ENCODE measurements around the gene MDGA2. TPM values are rescaled to one million over a fixed set of nuclear protein-coding genes. Genes with fewer than 3 reads are reported as not detected.

Gene MDGA2
- total and polyA plus RNA-seq, 2 donors (not counting 1 experiment from before 2014, with no cell fraction given): not detected

DNA sequence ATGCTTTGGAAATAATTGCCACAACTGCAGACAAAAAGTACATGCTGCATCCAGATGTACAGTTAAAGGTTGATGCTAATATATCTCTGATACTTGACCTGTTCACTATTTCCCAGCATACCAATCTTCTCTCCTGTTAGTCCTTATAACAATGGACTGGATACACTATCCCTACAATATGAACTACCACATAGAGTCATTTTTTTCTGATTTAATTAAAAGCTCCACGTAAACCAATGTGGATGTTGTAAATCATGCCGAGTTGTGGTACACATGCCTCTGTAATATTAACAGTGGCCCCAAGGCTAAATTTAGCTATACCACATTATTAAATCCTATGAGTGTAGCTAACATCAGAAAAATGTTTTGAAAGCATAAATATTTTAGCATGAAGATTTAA lies 554.8 kb downstream of the MDGA2 start:
- no peaks in the 10 kb centered on the region for H3K9me3 ChIP-seq (ENCODE audit: control insufficient read depth, insufficient read depth, low read depth, low read length)
- no peaks in the 10 kb centered on the region for H3K79me2 ChIP-seq (ENCODE audit: control insufficient read depth, insufficient read depth, low read length)
- H4K20me1 ChIP-seq (ENCODE audit: control insufficient read depth, extremely low read depth, insufficient read depth, low read length): no peaks in the 10 kb centered on the region

DNA sequence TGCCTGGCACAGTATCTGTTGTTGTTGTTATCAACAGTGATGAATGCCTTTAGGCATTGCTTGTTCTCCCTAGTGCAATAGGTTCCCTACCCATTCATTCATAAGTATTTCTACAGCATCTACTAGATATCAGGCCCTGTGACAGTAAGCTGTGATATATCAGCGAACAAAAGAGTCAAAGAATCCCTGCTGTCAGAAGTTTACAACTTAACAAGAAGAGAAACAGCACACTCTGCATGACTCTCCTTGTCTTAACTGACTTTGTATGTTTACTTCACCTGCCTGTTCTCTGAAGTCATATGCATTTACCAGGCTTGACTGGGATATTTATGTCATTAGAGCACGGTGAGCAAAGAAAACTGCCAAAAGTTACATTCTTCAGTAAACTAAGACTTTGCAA lies 571.6 kb downstream of the MDGA2 start:
- no peaks in the 10 kb centered on the region for H4K20me1 ChIP-seq (ENCODE audit: control insufficient read depth, extremely low read depth, insufficient read depth, low read length)
- no peak for DNase-seq (ENCODE audit: low read depth in 2 of 2)
- no peak overlapping the region for H3K27ac ChIP-seq (ENCODE audit: insufficient read depth, low read length)
- no peak for TF ChIP-seq EZH2 (IDR thresholded peaks at IDR 0.05; ENCODE audit: low read length, missing control alignments)
- TF ChIP-seq, protein P1, sequence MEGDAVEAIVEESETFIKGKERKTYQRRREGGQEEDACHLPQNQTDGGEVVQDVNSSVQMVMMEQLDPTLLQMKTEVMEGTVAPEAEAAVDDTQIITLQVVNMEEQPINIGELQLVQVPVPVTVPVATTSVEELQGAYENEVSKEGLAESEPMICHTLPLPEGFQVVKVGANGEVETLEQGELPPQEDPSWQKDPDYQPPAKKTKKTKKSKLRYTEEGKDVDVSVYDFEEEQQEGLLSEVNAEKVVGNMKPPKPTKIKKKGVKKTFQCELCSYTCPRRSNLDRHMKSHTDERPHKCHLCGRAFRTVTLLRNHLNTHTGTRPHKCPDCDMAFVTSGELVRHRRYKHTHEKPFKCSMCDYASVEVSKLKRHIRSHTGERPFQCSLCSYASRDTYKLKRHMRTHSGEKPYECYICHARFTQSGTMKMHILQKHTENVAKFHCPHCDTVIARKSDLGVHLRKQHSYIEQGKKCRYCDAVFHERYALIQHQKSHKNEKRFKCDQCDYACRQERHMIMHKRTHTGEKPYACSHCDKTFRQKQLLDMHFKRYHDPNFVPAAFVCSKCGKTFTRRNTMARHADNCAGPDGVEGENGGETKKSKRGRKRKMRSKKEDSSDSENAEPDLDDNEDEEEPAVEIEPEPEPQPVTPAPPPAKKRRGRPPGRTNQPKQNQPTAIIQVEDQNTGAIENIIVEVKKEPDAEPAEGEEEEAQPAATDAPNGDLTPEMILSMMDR (conservative IDR thresholded peaks at IDR 0.05 in 1 of 2, IDR thresholded peaks at IDR 0.05 in 1 of 2; ENCODE audit: low read depth in 1 of 2, low read length in 2 of 2): no peak
- H2AFZ ChIP-seq (ENCODE audit: low read length): no peak overlapping the region
- no peak overlapping the region for H3K9ac ChIP-seq (ENCODE audit: insufficient read depth, low read length)
- H3K4me2 ChIP-seq (ENCODE audit: extremely low read depth, insufficient read depth, low read length): no peak overlapping the region
- no peaks in the 10 kb centered on the region for H3K36me3 ChIP-seq (ENCODE audit: control insufficient read depth, insufficient read depth, low read length)
- H3K79me2 ChIP-seq (ENCODE audit: control insufficient read depth, insufficient read depth, low read length): no peaks in the 10 kb centered on the region
- no peaks in the 10 kb centered on the region for H3K9me3 ChIP-seq (ENCODE audit: control insufficient read depth, insufficient read depth, low read depth, low read length)
- H3K4me3 ChIP-seq (replicated peaks in 1 of 4; ENCODE audit: control extremely low read depth in 1 of 4, insufficient read depth in 1 of 4, low read depth in 3 of 4, low read length in 4 of 4): no peak overlapping the region
- H3K27me3 ChIP-seq (ENCODE audit: control insufficient read depth, insufficient read depth, low read length): no peaks in the 10 kb centered on the region
- H3K4me1 ChIP-seq (ENCODE audit: control insufficient read depth, extremely low read depth, insufficient read depth, low read length): no peaks in the 10 kb centered on the region

More for the DNA sequence above, 554.8 kb downstream of the MDGA2 start:
- Histone ChIP-seq H3K27me3 (ENCODE audit: control insufficient read depth, insufficient read depth, low read length) (no peaks in the 10 kb centered on the region), H2AFZ (ENCODE audit: low read length) (no peak overlapping the region), H3K4me3 (replicated peaks in 1 of 4; ENCODE audit: control extremely low read depth in 1 of 4, insufficient read depth in 1 of 4, low read depth in 3 of 4, low read length in 4 of 4) (no peak overlapping the region), H3K9ac (ENCODE audit: insufficient read depth, low read length) (no peak overlapping the region), H3K4me1 (ENCODE audit: control insufficient read depth, extremely low read depth, insufficient read depth, low read length) (no peaks in the 10 kb centered on the region), H3K36me3 (ENCODE audit: control insufficient read depth, insufficient read depth, low read length) (no peaks in the 10 kb centered on the region), H3K4me2 (ENCODE audit: extremely low read depth, insufficient read depth, low read length) (no peak overlapping the region), H3K27ac (ENCODE audit: insufficient read depth, low read length) (no peak overlapping the region)
- DNase-seq (ENCODE audit: low read depth in 2 of 2): no peak
- TF ChIP-seq, protein P1 (conservative IDR thresholded peaks at IDR 0.05 in 1 of 2, IDR thresholded peaks at IDR 0.05 in 1 of 2; ENCODE audit: low read depth in 1 of 2, low read length in 2 of 2): no peak
- no peak for TF ChIP-seq EZH2 (IDR thresholded peaks at IDR 0.05; ENCODE audit: low read length, missing control alignments)

DNA sequence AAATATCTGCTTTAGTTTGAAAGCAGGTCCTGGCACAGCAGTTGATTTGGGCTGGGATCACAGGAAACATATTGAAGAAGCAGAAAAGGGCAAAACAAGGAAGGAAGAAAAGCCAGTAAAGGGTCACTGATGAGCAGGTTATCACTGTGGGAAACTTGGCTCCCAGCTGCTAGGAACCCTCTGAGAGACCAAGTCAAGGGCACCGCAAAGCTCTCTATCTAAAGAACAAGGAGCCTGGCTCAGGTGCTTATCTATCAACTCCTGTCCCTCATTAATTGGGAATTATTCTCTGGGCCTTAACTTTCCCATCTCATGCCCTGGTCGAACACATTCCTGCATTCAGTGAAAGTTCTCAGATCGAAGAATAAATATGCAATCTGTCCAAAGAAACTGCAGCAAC lies 572.9 kb downstream of the MDGA2 start:
- DNase-seq (ENCODE audit: low read depth in 2 of 2): no peak
- Histone ChIP-seq H3K9ac (ENCODE audit: insufficient read depth, low read length) (no peak overlapping the region), H3K27me3 (ENCODE audit: control insufficient read depth, insufficient read depth, low read length) (no peaks in the 10 kb centered on the region), H4K20me1 (ENCODE audit: control insufficient read depth, extremely low read depth, insufficient read depth, low read length) (no peaks in the 10 kb centered on the region), H3K4me3 (replicated peaks in 1 of 4; ENCODE audit: control extremely low read depth in 1 of 4, insufficient read depth in 1 of 4, low read depth in 3 of 4, low read length in 4 of 4) (no peak overlapping the region), H3K9me3 (ENCODE audit: control insufficient read depth, insufficient read depth, low read depth, low read length) (no peaks in the 10 kb centered on the region), H3K27ac (ENCODE audit: insufficient read depth, low read length) (no peak overlapping the region), H3K79me2 (ENCODE audit: control insufficient read depth, insufficient read depth, low read length) (no peaks in the 10 kb centered on the region), H3K4me2 (ENCODE audit: extremely low read depth, insufficient read depth, low read length) (no peak overlapping the region), H3K36me3 (ENCODE audit: control insufficient read depth, insufficient read depth, low read length) (no peaks in the 10 kb centered on the region), H3K4me1 (ENCODE audit: control insufficient read depth, extremely low read depth, insufficient read depth, low read length) (no peaks in the 10 kb centered on the region), H2AFZ (ENCODE audit: low read length) (no peak overlapping the region)
- no peak for TF ChIP-seq EZH2 (IDR thresholded peaks at IDR 0.05; ENCODE audit: low read length, missing control alignments)
- TF ChIP-seq, protein P1 (conservative IDR thresholded peaks at IDR 0.05 in 1 of 2, IDR thresholded peaks at IDR 0.05 in 1 of 2; ENCODE audit: low read depth in 1 of 2, low read length in 2 of 2): no peak
